DMS 273 treated with DMSO at 0.1 percent for 48 hours (cell line): Measurements from ENCODE around the gene VPS54.

Experiments used
- DNase-seq: peaks from one replicate; lab custom pipeline; 2025; lab: John Stamatoyannopoulos, UW

The VPS54 gene

DNA sequence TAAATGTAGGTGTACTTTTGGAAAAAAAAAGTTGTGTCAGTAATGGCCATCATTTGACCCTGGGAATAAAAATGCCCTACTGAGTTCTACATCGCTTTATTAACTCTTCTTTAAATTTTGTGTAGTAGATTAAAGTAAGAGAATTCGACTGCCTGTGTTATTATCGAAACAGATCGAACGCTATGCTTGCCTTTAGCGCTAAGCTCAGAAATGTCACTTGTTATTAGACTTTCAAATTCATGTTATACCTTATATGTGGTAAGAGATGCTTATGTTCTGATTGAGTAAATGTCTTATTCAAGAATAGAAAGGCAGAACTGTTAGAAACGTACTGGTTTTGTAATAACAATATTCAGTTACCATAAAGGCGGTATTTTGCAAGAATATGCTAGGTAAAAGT lies 176.1 kb downstream of the VPS54 start:
- DNase-seq = no peak

GRCh38 chr2:63842149-63843061 lies 176.8 kb downstream of the VPS54 start:
- DNase-seq = no peak
